GM08714 (cell line): Measurements from ENCODE around the gene TDRD9.

Source experiments
- H3K4me3 ChIP-seq: fragments of 200-500 bp; sonication (Bioruptor generic); 2 replicates; pipeline ENCODE4 v1.5.1; 2014; ENCODE audit warnings: mild to moderate bottlenecking, low read length, inconsistent platforms
- ZNF274 ChIP-seq: IDR thresholded peaks from 2 replicates; pipeline ENCODE4 v1.6.1; 2012; ENCODE audit warnings: mild to moderate bottlenecking, low read depth, low read length

Gene TDRD9

DNA sequence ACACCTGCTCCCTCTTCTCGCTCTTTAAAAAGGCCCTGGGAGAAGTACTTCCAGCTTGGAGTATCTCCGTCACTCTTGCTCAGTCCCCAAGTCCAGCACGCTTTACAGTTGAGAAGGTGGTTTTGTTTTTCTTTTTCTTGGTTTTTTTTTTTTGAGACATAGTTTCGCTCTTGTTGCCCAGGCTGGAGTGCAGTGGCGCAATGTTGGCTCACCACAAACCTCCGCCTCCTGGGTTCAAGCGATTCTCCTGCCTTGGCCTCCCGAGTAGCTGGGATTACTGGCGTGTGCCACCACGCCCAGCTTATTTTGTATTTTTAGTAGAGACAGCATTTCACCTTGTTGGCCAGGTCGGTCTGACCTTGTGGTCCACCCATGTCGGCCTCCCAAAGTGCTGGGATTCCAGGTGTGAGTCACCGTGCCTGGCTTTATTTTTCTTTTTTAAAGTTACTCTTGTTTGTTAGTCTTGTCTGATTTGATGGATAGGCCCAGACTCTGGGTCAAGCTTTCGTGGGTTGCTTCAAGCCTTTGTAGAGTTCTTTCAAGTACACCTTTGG is 1.9 kb downstream of the TDRD9 start:
- TF ChIP-seq ZNF274, result no peak
- no peak overlapping the region for H3K4me3 ChIP-seq

DNA sequence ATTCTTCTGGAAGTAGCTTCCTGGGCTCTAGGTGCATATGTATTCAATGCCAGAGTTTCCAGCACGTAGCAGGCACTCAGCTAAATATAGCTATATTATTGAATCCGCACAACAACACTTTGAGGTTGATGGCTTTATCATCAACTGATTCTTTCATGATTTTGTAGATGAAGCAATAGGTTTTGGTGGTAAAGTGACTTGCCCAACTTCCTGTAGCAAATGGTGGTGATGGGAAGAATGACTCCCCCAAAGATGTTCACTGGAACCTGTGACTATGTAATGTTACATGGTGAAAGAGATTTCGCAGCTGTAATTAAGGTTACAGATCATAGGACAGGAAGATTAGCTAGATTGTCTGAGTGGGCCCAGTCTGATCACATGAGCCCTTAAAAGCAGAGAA is 3.2 kb downstream of the TDRD9 start:
- H3K4me3 ChIP-seq, result no peak overlapping the region
- TF ChIP-seq ZNF274, result no peak

DNA sequence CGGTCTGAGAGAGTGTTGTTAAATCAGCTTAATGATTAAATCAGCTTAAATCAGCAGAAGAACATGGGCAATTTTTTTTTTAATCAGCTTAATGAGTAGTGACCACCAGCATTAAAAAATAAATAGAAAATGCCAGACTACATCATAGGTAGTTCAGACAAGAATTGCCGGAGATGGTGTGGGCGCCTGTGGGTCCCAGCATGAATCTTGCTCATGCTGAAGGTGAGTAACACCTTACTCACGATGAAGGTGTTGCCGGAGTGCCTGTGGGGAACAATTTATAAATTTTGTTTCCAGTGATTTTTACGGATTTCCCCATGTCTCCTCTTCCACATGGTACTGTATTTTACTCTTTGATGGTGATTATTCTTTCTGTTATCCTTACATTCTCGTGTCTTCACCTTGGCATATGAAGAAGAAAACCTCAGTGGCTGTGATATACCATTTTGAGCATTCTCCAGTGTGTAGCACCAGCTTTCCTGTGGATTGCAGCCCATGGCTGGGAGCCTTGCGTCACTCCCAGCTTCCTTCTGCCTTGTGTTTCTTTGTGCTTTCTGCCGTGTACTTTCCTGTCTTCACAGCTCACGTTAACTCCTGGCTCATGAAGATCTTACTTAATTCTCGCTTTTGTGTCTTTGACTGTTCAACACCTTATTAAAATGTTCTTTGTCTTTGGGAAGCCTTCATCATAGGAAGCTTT is 4.7 kb downstream of the TDRD9 start:
- TF ChIP-seq ZNF274, result no peak
- no peak overlapping the region for H3K4me3 ChIP-seq

DNA sequence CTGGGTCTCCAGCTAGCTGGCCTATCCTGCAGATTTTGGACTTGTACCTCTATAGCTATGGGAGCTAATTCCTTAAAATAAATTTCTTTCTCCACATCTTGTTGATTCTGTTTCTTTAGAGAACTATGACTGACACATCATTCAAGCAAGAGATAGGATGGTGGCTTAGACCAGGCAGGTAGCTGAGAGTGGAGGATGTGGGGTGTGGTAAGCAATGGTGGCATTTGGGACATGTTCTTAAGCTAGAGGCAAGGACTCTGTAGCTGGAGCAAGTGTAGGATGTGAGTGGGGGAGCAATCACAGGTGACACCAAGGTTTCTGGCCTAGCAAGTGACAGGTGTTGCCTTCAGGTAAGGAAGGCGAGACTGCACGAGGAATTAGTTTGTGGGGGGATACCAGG is 6.8 kb downstream of the TDRD9 start:
- no peak overlapping the region for H3K4me3 ChIP-seq
- no peak for TF ChIP-seq ZNF274

DNA sequence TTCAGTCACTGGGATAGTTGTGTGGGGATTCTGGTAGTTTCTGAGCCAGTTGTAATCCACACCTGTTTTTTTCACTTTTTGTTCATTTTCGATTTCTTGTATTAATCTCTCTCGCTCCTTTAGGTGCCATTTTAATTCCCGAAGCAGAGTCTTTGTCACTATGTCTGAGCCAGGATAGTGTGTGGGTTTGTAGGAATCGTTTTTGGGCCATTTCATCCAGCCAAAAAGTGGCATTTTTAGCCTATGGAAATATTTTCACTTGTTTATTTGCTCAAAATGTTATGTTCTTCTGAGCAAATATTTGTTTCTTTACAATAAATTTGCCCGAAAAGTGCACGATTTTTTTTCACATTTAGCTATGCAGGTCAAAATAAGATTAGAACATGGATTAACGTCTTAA is 13.2 kb downstream of the TDRD9 start:
- H3K4me3 ChIP-seq, result no peak overlapping the region
- TF ChIP-seq ZNF274, result no peak

DNA sequence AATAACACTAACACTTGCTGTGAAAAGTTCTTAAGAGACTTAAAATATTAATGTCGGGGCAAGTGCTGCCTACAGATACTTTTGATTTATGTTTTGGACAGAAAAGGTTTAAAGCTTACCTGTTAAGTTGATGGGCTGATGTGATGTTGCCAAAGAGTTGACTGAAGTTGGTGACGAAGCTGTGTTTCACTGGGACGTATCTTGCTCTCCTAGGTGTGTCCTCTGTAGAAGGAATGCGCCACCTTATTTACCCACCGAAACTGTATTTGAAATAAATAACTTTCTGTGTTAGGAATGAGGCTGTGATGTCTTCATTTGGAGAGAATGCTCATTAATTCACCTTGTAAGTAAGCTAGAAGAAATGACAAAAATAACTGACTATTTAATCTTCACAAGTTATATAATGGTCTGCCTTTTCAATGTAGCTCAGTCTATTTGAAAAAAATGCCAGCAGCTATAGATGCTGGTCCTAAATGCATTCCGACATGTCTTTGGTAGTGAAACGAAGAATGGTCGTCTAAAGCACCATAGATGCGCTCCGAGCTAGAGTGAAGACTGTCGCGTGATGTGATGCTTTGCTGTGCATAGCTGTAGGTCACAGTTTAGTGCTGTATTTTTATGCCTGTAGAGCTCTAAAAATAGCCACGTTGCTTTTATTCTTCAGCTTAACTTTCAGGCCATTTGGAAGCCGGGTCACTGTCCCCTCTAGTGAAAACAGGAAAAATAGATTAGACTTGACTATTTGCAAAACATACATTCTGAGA is 13.9 kb downstream of the TDRD9 start, which contains the start of gene RD3L:
Gene RD3L (minus strand): TSS at position 557 of the 764 bp plus-strand sequence. CDS start 834 bp downstream, outside the sequence.
- TF ChIP-seq ZNF274, result no peak
- H3K4me3 ChIP-seq, result no peak within 1 kb of the TSS

DNA sequence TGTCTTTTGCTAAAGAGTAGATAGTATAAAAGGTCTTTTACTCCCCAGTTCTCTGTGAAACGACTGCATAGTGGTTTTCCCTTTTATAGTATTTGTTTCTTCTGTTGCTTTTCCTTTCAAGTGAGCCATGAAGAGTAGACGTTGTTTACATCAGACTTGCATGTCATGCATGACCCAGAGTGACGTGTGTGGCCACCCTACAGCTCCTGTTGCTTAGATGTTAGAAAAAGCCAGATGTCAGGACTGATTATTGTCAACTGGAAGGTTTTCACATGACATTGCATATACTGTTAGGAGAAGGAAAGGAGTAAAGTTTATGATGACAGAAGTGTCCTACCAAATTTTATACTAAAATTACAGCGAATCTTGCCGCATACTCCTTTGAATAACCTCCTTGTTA is 15.4 kb downstream of the TDRD9 start:
- no peak for TF ChIP-seq ZNF274
- H3K4me3 ChIP-seq, result no peak overlapping the region

DNA sequence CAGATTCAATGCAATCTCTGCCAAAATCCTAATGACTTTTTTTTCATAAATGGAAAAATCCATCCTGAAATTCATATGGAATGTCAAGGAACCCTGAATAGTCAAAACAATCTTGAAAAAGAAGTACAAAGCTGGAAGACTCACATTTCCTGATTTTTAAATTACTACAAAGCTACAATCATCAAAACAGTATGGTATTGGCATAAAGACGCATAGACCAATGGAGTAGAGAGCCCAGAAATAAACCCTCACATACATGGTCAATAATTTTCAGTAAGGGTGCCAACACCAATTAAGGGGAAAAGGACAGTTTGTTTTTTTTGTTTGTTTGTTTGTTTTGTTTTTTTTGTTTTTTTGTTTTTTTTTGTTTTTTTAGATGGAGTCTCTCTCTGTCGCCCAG is 18.7 kb downstream of the TDRD9 start:
- TF ChIP-seq ZNF274, result no peak
- no peak overlapping the region for H3K4me3 ChIP-seq

DNA sequence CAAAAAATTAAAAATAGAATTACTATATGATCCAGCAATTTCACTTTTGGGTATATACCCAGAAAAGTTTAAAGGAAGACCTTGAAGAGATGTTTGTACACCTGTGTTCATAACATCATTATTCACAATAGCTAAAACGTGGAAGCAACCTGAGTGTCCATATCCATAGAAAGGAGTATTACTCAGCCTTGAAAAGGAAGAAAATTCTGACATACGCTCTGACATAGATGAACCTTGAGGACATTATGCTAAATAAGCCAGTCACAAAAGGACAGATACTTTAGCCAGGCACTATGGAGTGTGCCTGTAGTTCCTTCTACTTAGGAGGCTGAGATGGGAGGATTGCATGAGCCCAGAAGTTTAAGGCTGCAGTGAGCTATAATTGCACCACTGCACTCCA is 20.2 kb downstream of the TDRD9 start:
- H3K4me3 ChIP-seq, result no peak overlapping the region
- no peak for TF ChIP-seq ZNF274

DNA sequence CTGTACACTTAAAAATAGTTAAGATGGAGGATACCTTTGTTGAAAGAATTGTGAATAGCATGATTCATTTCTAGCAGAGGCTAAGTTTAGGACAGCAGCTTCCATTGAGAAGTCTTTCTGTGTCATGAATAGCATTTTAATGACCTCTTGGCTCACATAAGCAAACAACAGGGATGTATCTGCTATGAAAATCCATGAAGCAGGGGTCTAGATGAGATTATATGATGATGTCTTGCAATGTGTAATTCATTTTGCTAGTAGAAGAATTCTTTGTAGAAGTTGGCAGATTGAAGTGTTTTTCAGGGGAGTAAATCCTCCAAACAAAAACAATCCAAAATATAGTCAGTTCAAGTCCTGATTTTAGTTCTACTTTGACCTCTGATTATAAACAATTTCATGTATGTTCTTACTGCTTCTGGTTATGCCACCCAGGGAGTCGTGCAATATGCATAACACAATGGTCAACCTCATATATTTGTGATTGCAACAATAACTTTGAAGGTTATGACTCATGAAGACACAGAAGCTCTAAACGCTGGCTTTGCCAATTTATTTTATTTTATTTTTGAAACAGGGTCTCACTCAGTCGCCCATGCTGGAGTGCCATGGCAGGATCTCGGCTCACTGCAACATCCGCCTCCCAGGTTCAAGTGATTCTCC is 21.0 kb downstream of the TDRD9 start:
- no peak for TF ChIP-seq ZNF274
- no peak overlapping the region for H3K4me3 ChIP-seq

DNA sequence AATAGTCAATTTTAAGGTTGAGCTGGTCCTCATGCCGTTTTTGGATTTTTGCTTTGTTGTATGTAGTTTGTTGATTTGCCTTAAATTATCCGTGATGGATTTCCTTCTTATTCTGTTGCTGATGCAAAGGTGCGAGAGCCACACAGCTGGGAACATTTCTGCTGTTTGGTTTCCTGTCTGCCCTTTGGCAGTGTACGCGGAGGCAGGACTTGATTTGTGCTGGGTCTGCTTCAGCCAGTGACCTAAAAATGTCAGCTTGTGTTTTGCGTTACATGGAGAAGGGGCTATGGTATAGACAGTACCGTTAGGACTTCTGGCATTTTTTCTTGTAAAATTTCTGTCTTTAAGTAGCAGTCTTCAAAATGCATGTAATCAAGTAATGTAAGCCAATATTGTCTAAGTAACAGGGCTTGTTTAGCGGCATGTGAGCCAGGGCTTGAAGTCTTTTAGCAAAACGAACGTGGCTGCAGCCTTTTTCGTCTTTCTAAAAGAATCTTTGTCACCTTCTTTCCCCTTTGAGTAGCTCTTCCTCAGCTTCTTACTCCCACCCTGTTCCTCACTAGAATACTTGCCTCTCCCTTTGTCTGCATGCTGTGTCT is 32.3 kb downstream of the TDRD9 start:
- H3K4me3 ChIP-seq, result no peak overlapping the region
- TF ChIP-seq ZNF274, result no peak

DNA sequence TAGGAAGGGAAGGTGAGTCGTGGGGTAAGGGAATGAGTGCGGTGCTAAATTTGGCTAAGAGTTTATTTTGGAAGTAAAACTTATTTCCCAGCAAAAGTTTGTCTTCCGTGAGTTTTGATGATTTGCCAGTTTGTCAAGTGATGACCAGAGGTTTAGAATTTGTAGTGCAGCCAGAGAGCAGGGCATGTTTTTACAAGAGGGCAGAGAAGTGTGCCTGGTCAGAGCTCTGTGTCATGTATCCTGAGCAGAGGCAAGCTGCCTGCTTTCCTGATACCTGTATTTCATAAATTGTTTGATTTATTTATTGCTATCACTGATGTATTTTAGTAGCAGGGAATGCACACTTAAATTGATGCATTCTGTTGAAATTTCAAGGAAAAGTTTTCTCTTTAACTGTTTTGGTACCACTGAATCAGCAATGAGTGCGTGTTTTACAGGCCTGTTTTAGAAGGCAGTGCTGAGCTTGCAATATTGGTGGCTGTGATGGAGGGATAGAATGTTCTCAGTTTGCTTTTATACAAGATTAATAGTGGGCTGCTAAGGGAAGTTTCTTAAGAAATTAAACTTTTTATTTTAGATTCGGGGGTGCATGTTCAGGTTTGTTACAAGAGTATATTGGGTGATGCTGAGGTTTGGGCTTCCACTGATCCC is 33.8 kb downstream of the TDRD9 start:
- H3K4me3 ChIP-seq, result no peak overlapping the region

DNA sequence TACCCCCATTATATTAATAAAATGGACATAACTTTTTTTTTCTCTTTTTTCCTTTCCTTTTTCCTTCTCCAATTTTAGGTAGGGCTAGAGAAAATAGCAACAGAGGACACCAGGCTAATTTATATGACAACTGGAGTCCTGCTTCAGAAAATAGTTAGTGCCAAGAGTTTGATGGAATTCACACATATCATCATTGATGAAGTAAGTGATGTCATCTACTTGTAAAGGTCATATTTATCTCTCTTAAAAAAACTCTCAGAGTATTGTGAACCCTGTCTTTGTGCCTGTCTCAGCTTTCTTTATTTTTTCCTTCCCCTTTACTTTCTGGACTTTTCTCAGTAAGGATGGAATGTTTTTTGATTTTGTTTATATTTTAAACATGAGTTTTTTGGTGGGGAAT is 38.4 kb downstream of the TDRD9 start:
- no peak overlapping the region for H3K4me3 ChIP-seq
- TF ChIP-seq ZNF274, result no peak

More for the DNA sequence above, 33.8 kb downstream of the TDRD9 start:
- no peak for TF ChIP-seq ZNF274

DNA sequence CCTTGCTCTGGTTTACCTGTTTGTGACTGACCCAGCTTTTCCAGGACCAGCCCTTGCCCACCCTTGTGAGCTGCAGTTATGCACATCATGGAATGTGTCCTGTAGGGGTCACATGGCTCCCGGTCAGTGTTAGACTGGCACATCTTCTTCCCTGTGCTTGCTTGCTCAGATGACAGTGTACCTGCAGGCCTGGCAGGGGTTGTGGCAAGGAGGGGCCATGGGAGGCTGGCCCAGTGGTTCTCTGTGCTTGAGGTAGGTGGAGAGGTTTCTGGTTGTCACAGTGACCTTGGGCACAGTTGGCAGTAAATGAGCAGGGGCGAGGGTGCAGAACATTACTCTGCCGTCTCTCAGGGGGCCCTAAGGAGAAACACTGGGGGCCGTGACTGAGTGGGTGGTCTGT is 41.7 kb downstream of the TDRD9 start:
- H3K4me3 ChIP-seq, result no peak overlapping the region
- TF ChIP-seq ZNF274, result no peak
